Suprapubic skin (tissue), 4 donors: ENCODE results near the gene EYS. TPM values are rescaled to one million over a fixed set of nuclear protein-coding genes. Genes with fewer than 3 reads are reported as not detected.

Experiments
- DNase-seq, 2 donors: peaks; one replicate each; pipeline ENCODE4 v3.0.0-alpha.2; 2019; ENCODE audit warnings: low spot score in 2 of 2
- H3K27ac ChIP-seq: fragments of 200-600 bp; sonication (generic); one replicate; pipeline ENCODE4 v1.5.1; 2019
- H3K27me3 ChIP-seq: fragments of 200-600 bp; sonication (generic); one replicate; pipeline ENCODE4 v1.5.1; 2019
- H3K36me3 ChIP-seq: fragments of 200-600 bp; sonication (generic); one replicate; pipeline ENCODE4 v1.5.1; 2019
- H3K4me1 ChIP-seq: fragments of 200-600 bp; sonication (generic); one replicate; pipeline ENCODE4 v1.5.1; 2019
- H3K4me3 ChIP-seq: fragments of 200-600 bp; sonication (generic); one replicate; pipeline ENCODE4 v1.5.1; 2019; ENCODE audit warnings: mild to moderate bottlenecking
- H3K9me3 ChIP-seq: fragments of 200-600 bp; sonication (generic); one replicate; pipeline ENCODE4 v1.5.1; 2019
- CTCF ChIP-seq, 2 donors: fragments of 200-600 bp in 1 of 2; fragments of 450-650 bp in 1 of 2; sonication (generic) in 1 of 2; IDR thresholded peaks; one replicate each; pipeline ENCODE4 v1.5.1; 2016 to 2019; ENCODE audit warnings: antibody characterized with exemption in 2 of 2, mild to moderate bottlenecking in 1 of 2, moderate library complexity in 1 of 2
- EP300 ChIP-seq: sonication (generic); formaldehyde crosslinking; IDR thresholded peaks from one replicate; pipeline ENCODE4 v1.6.1; 2017; ENCODE audit warnings: antibody characterized with exemption
- POLR2A ChIP-seq, 2 donors: fragments of 450-650 bp; IDR thresholded peaks; one replicate each; pipeline ENCODE4 v1.6.1; 2017; ENCODE audit warnings: antibody characterized with exemption in 2 of 2, mild to moderate bottlenecking in 2 of 2, moderate library complexity in 2 of 2
- POLR2AphosphoS5 ChIP-seq, 3 donors: sonication (generic); formaldehyde crosslinking; IDR thresholded peaks; one replicate each; pipeline ENCODE4 v1.6.1; 2017; ENCODE audit warnings: antibody characterized with exemption in 3 of 3
- WGBS: methylation state at CpG from one replicate; pipeline ENCODE4 v1.1.5; 2018; 5-methylcytosine and 5-hydroxymethylcytosine counted together
- total RNA-seq, 4 donors: library from RNA; depleted of rRNA; stranded (reverse); fragments of >200 nt; gene quantifications; one replicate each; pipeline ENCODE4 v1.1.0, GENCODE V29; 2016

The EYS gene
- not detected for total RNA-seq

GRCh38 chr6:65707126-65707826 lies at the start of gene EYS:
EYS (minus strand) TSS chr6:65707226; CDS start chr6:65495410, 211,816 bp downstream.
- Histone ChIP-seq H3K36me3 (no peaks in the 10 kb centered on the region), H3K4me1 (no peaks in the 10 kb centered on the region), H3K27ac (no peak within 1 kb of the TSS), H3K4me3 (no peak within 1 kb of the TSS), H3K27me3 (no peaks in the 10 kb centered on the region), H3K9me3 (no peaks in the 10 kb centered on the region)
- TF ChIP-seq POLR2AphosphoS5 (IDR thresholded peaks at IDR 0.05) (no peak), CTCF (IDR thresholded peaks at IDR 0.05) (no peak), EP300 (no peak), POLR2A (IDR thresholded peaks at IDR 0.05) (no peak)
- 80% methylated on average over 4 of the region's 4 CpGs for WGBS
- no peak for DNase-seq

DNA sequence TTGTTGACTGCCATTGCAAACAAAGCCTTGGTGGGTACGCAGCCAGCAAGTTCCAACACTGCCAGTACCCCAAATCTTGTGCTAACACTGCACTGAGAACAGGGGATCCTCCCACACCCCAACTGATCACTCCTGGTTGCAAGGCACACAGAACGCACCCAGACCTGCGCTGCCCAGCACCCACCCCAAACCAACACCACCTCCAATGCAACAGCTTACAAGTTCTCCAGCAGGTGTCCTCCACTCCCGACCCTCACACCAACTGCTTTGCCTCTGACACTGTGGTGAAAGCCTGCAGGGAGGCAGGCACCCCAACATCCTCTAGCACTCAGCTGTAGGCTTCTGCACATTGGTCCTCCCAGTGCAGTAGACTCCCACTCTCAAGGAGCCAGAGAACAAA lies 39.3 kb upstream of the EYS start:
- WGBS: 81% methylated on average over 4 of the region's 4 CpGs
- Histone ChIP-seq H3K36me3 (no peaks in the 10 kb centered on the region), H3K27ac (no peak overlapping the region), H3K4me3 (no peak overlapping the region), H3K27me3 (no peaks in the 10 kb centered on the region), H3K4me1 (no peaks in the 10 kb centered on the region), H3K9me3 (no peaks in the 10 kb centered on the region)
- no peak for DNase-seq
- TF ChIP-seq CTCF (IDR thresholded peaks at IDR 0.05) (no peak), EP300 (no peak), POLR2AphosphoS5 (IDR thresholded peaks at IDR 0.05) (no peak), POLR2A (IDR thresholded peaks at IDR 0.05) (no peak)

- H3K4me3 ChIP-seq: no peak overlapping the region
- 93% methylated on average over 2 of the region's 2 CpGs for WGBS
- TF ChIP-seq EP300 (no peak), POLR2AphosphoS5 (IDR thresholded peaks at IDR 0.05) (no peak), POLR2A (IDR thresholded peaks at IDR 0.05) (no peak)
- no peak for DNase-seq
- no peaks in the 10 kb centered on the region for H3K36me3 ChIP-seq
- H3K9me3 ChIP-seq: no peaks in the 10 kb centered on the region
- no peak overlapping the region for H3K27ac ChIP-seq
- no peaks in the 10 kb centered on the region for H3K4me1 ChIP-seq
- H3K27me3 ChIP-seq: no peaks in the 10 kb centered on the region
These were observed 38.6 kb upstream of the EYS start for GRCh38 chr6:65745614-65746013.

GRCh38 chr6:65728879-65729479 lies 22.0 kb upstream of the EYS start:
- no peak overlapping the region for H3K4me3 ChIP-seq
- 64% methylated on average over 3 of the region's 3 CpGs for WGBS
- no peaks in the 10 kb centered on the region for H3K4me1 ChIP-seq
- TF ChIP-seq EP300 (no peak), POLR2AphosphoS5 (IDR thresholded peaks at IDR 0.05) (no peak), POLR2A (IDR thresholded peaks at IDR 0.05) (no peak), CTCF (IDR thresholded peaks at IDR 0.05) (no peak)
- H3K36me3 ChIP-seq: no peaks in the 10 kb centered on the region
- no peaks in the 10 kb centered on the region for H3K9me3 ChIP-seq
- DNase-seq: no peak
- H3K27ac ChIP-seq: no peak overlapping the region
- no peaks in the 10 kb centered on the region for H3K27me3 ChIP-seq

DNA sequence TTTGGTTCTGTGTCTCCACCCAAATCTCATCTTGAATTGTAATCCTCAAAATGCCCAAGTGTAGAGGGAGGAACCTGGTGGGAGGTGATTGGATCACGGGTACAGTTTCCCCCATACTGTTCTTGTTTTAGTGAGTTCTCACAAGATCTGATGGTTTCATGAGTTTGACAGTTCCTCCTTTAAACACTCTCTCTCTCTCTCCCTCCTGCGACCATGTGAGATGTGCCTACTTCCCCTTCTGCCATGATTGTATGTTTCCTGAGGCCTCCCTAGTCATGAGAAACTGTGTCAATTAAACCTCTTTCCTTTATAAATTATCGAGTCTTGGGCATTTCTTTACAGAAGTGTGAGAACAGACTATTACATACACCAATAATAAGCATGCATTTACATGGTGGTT lies 12.1 kb upstream of the EYS start:
- TF ChIP-seq POLR2AphosphoS5 (IDR thresholded peaks at IDR 0.05) (no peak), POLR2A (IDR thresholded peaks at IDR 0.05) (no peak), EP300 (no peak), CTCF (IDR thresholded peaks at IDR 0.05) (no peak)
- no peak for DNase-seq
- peaks cover 4% of the 10 kb centered on the region for H3K9me3 ChIP-seq
- H3K4me1 ChIP-seq: no peaks in the 10 kb centered on the region
- H3K36me3 ChIP-seq: no peaks in the 10 kb centered on the region
- no peaks in the 10 kb centered on the region for H3K27me3 ChIP-seq
- H3K4me3 ChIP-seq: no peak overlapping the region
- 68% methylated on average over 3 of the region's 3 CpGs for WGBS
- no peak overlapping the region for H3K27ac ChIP-seq
